ENCODE measurements around the gene SMCO2. TPM values are rescaled to one million over a fixed set of nuclear protein-coding genes. Genes with fewer than 3 reads are reported as not detected.

Gene SMCO2
- total RNA-seq, 1 donor from 2014 or later, result not detected

DNA sequence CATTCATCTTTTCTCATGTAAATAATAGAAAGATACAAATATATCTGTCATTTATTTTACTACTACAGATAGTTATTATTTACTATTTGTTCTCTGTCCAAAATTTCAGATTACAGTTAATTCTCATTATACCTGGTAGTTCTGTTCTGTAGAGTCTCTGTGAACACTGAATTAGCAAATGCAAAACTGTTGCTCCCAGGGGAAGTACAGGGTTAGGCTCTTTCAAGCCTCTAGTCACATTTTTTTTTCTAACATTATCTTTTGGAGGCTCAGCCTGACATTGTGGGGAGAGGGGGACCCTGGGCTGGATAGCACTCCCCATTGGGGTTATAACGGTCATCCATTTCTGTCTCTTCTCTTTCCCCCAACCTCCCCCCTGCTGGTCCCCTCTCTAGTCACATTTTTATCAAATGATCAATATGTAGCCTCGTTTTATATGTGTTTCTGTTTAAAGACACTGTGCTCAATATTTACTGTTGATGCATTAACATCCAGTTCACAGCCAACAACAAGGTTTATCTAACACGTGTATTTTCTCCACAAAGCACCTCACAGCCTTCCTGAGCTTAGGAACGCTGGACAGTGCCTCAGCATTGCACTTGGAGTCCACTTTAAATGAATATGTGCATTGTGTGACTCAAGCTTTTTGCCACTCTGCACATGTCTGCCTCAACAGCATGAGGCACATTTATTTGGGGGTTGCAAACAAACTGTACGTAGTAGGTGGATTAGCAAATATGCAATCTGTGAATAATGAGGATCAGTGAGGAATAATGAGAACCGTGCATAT is 4.7 kb downstream of the SMCO2 start:
- intact Hi-C loops (cut with micrococcal nuclease), result no loop called here
- TF ChIP-seq, protein P1, sequence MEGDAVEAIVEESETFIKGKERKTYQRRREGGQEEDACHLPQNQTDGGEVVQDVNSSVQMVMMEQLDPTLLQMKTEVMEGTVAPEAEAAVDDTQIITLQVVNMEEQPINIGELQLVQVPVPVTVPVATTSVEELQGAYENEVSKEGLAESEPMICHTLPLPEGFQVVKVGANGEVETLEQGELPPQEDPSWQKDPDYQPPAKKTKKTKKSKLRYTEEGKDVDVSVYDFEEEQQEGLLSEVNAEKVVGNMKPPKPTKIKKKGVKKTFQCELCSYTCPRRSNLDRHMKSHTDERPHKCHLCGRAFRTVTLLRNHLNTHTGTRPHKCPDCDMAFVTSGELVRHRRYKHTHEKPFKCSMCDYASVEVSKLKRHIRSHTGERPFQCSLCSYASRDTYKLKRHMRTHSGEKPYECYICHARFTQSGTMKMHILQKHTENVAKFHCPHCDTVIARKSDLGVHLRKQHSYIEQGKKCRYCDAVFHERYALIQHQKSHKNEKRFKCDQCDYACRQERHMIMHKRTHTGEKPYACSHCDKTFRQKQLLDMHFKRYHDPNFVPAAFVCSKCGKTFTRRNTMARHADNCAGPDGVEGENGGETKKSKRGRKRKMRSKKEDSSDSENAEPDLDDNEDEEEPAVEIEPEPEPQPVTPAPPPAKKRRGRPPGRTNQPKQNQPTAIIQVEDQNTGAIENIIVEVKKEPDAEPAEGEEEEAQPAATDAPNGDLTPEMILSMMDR (IDR thresholded peaks at IDR 0.05; ENCODE audit: borderline replicate concordance), result no peak
- Histone ChIP-seq H3K4me3 (no peak overlapping the region), H3K27me3 (ENCODE audit: low read depth) (no peaks in the 10 kb centered on the region), H3K36me3 (no peaks in the 10 kb centered on the region), H3K27ac (replicated peaks) (no peak overlapping the region), H3K4me1 (peaks cover 14% of the 10 kb centered on the region), H3K9me3 (replicated peaks) (peaks cover under 1% of the 10 kb centered on the region)
- DNase-seq, result no peak

DNA sequence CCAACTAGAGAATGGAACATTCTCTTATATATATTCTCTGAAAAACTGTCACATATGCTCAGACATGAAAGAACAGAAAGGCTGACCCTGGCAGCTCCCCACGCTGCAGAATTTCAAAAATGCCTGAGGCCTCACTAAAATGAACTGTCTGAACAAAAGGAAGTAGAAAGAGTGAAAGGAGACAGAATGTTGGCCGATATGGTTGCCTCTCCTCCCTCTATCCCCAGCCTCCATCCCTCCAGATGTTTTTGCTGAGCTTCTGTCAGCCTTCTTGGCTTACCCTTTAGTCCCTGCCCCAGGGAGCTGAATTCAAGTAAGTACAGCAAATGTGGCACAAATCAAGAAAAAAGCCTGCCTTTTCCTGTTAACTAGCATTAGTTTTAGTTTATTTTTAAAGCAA is 6.9 kb downstream of the SMCO2 start:
- no peak overlapping the region for H3K4me3 ChIP-seq
- intact Hi-C loops (cut with micrococcal nuclease), result no loop called here
- TF ChIP-seq, protein P1 (IDR thresholded peaks at IDR 0.05; ENCODE audit: borderline replicate concordance), result no peak
- peaks cover 14% of the 10 kb centered on the region for H3K4me1 ChIP-seq
- no peaks in the 10 kb centered on the region for H3K27me3 ChIP-seq (ENCODE audit: low read depth)
- no peak for DNase-seq
- H3K36me3 ChIP-seq, result no peaks in the 10 kb centered on the region
- no peaks in the 10 kb centered on the region for H3K9me3 ChIP-seq (replicated peaks)
- H3K27ac ChIP-seq (replicated peaks), result peak overlapping the region; percentile 2

DNA sequence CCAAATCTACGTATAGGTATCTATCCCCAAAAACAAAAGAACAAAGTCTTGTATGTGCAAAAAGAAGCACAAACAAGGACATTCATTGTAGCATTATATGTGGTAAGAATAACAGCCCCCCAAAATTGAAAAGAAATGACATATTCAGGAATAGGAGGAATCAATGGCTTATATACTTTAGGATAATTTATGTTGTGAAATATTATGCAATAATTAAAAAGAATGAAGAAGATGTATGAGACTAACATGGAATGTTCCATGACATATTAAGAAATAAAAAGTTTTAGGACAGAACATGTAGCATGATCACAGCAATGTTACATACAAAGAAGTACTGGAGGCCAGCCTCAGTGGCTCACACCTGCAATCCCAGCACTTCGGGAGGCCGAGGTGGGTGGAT is 9.1 kb downstream of the SMCO2 start:
- Histone ChIP-seq H3K9me3 (replicated peaks) (no peaks in the 10 kb centered on the region), H3K4me1 (peaks cover 2% of the 10 kb centered on the region), H3K36me3 (no peaks in the 10 kb centered on the region), H3K27me3 (ENCODE audit: low read depth) (no peaks in the 10 kb centered on the region), H3K27ac (replicated peaks) (no peak overlapping the region), H3K4me3 (no peak overlapping the region)
- TF ChIP-seq, protein P1 (IDR thresholded peaks at IDR 0.05; ENCODE audit: borderline replicate concordance), result no peak
- intact Hi-C loops (cut with micrococcal nuclease), result no loop called here
- no peak for DNase-seq

DNA sequence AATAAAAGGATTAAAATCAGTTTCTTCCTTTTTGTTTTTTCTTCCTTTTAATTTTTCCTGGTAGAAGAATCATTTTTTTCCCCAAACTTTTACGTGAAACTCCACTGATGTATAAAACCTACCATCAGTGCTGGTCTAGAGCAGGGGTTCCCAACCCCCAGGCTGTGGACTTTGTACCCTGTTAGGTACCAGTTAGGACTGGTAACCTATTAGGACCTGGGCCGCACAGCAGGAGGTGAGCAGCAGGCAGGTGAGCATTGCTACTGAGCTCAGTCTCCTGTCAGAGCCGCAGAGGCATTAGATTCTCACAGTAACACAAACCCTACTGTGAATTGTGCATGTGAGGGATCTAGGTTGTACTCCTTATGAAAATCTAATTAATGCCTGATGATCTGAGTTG is 10.1 kb downstream of the SMCO2 start:
- Histone ChIP-seq H3K4me1 (no peaks in the 10 kb centered on the region), H3K27ac (replicated peaks) (no peak overlapping the region), H3K9me3 (replicated peaks) (no peaks in the 10 kb centered on the region), H3K4me3 (no peak overlapping the region), H3K27me3 (ENCODE audit: low read depth) (no peaks in the 10 kb centered on the region), H3K36me3 (no peaks in the 10 kb centered on the region)
- TF ChIP-seq, protein P1 (IDR thresholded peaks at IDR 0.05; ENCODE audit: borderline replicate concordance), result no peak
- intact Hi-C loops (cut with micrococcal nuclease), result no loop called here
- DNase-seq, result no peak

DNA sequence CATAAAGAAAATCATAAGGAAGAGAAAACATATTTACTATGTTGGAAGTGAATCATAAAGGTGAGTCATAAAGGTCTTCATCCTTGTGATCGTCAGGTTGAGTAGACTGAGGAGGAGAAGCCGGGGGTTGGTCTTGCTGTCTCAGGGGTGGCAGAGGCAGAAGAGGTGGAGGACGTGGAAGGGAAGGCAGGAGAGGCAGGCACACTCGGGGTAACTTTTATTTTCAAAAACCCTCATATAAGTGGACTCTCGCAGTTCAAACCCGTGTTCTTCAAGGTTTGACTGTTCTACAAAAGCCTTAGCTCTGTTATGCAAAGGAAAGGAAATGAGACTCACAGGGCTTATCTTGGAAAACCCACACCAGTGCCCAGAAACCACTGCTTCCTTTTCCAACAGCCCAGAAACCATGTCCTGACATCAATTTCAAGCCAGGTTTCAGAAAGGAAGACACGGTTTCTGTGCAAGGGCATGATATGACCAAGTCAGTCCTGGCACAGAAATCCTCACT is 14.0 kb downstream of the SMCO2 start:
- no peaks in the 10 kb centered on the region for H3K27me3 ChIP-seq (ENCODE audit: low read depth)
- H3K4me3 ChIP-seq, result no peak overlapping the region
- H3K27ac ChIP-seq (replicated peaks), result no peak overlapping the region
- TF ChIP-seq, protein P1 (IDR thresholded peaks at IDR 0.05; ENCODE audit: borderline replicate concordance), result no peak
- H3K36me3 ChIP-seq, result no peaks in the 10 kb centered on the region
- DNase-seq, result no peak
- intact Hi-C loops (cut with micrococcal nuclease), result no loop called here
- H3K9me3 ChIP-seq (replicated peaks), result no peaks in the 10 kb centered on the region
- H3K4me1 ChIP-seq, result peaks cover 7% of the 10 kb centered on the region

All from left ventricle myocardium inferior (tissue), 1 donor.